ENCODE data around the gene SLC4A4. TPM values are rescaled to one million over a fixed set of nuclear protein-coding genes. Genes with fewer than 3 reads are reported as not detected.

Gene SLC4A4
- total and polyA plus RNA-seq, 2 of the 8 experiments (the other 6 are each of a cell fraction or from before 2014, with no cell fraction given) = 0.67 to 2.8 TPM

DNA sequence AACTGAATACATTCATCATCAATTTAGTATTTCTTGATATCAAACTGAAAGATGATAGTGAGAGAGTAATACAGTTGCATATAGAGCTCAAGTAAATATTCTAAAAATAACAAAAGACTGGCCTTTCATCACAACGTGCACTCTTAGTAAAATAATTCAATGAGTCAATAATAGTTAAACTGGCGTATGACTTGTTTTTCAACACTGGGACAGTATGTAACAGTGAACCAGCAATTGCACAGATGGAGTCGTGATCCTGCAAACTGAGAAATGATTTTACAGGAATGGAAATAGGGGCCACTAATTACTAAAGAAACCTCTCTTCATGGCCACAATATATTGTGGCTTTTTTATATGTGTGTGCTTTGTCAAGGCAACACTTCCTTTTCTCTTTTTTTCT is 137.4 kb downstream of the SLC4A4 start:
- Histone ChIP-seq H3K4me1 (replicated peaks in 1 of 4; ENCODE audit: control insufficient read depth in 3 of 4, insufficient read depth in 4 of 4, low read length in 3 of 4) (no peaks in the 10 kb centered on the region; a peak in 1 of 7 replicates), H4K8ac (ENCODE audit: extremely low read depth, insufficient read depth, low read length) (no peak overlapping the region), H3K9me3 (ENCODE audit: insufficient read depth in 2 of 2, low read depth in 1 of 2, low read length in 1 of 2) (no peaks in the 10 kb centered on the region), H4K20me1 (replicated peaks in 1 of 2; ENCODE audit: control insufficient read depth in 1 of 2, insufficient read depth in 2 of 2, low read length in 2 of 2) (no peaks in the 10 kb centered on the region), H3K27ac (ENCODE audit: low read depth, low read length) (no peak overlapping the region), H2AFZ (ENCODE audit: low read length) (no peak overlapping the region), H4K5ac (ENCODE audit: insufficient read length, low read depth, low read length) (no peak overlapping the region), H4K91ac (replicated peaks; ENCODE audit: insufficient read length, low read length) (no peak overlapping the region), H3K14ac (ENCODE audit: insufficient read length) (no peak overlapping the region), H2AK5ac (ENCODE audit: low read depth, low read length) (no peak overlapping the region), H2BK120ac (replicated peaks; ENCODE audit: low read depth, low read length) (no peak overlapping the region), H2BK15ac (ENCODE audit: low read length) (no peak overlapping the region), H3K79me1 (ENCODE audit: low read depth, low read length) (no peaks in the 10 kb centered on the region), H3K36me3 (ENCODE audit: control insufficient read depth in 2 of 4, insufficient read depth in 4 of 4, low read length in 3 of 4) (no peaks in the 10 kb centered on the region), H3K56ac (replicated peaks; ENCODE audit: insufficient read length, low read depth, low read length) (no peak overlapping the region), H3K4me2 (ENCODE audit: insufficient read depth in 1 of 2, low read depth in 2 of 2, low read length in 2 of 2) (no peak overlapping the region), H2BK12ac (ENCODE audit: low read depth, low read length) (no peak overlapping the region), H3K18ac (ENCODE audit: extremely low read depth, low read length) (no peak overlapping the region), H2BK20ac (ENCODE audit: low read length) (no peak overlapping the region), H2BK5ac (ENCODE audit: low read depth, low read length) (no peak overlapping the region), H3K4me3 (ENCODE audit: extremely low read depth in 1 of 4, insufficient read depth in 2 of 4, low read depth in 3 of 4, low read length in 4 of 4) (no peak overlapping the region), H3K9ac (replicated peaks in 1 of 4; ENCODE audit: extremely low read depth in 1 of 4, low read depth in 3 of 4, low read length in 3 of 4) (no peak overlapping the region), H3K4ac (replicated peaks; ENCODE audit: insufficient read length, low read depth, low read length) (no peak overlapping the region), H3K23me2 (ENCODE audit: low read depth, low read length) (no peaks in the 10 kb centered on the region), H3K27me3 (replicated peaks in 1 of 4; ENCODE audit: control insufficient read depth in 3 of 4, extremely low read depth in 1 of 4, insufficient read depth in 3 of 4, low read length in 3 of 4) (peaks cover 0 to 1% (median 0%) of the 10 kb centered on the region in 4 experiments; a peak in 1 of 7 replicates), H3K79me2 (ENCODE audit: control insufficient read depth in 1 of 2, insufficient read depth in 2 of 2, low read length in 2 of 2) (no peaks in the 10 kb centered on the region), H3K23ac (ENCODE audit: insufficient read length) (no peak overlapping the region)
- FAIRE-seq (no peak), DNase-seq (ENCODE audit: low read depth in 1 of 2, low spot score in 2 of 2) (no peak)
- ChIA-PET POLR2A (ENCODE audit: partially characterized antibody) (no interaction called here), CTCF (ENCODE audit: partially characterized antibody) (no interaction called here)
- 88% methylated on average over 3 of the region's 3 CpGs; no CpG with 5 or more reads in 1 of the 2 experiments for WGBS, 2 experiments (ENCODE audit: extremely low coverage in 1 of 2, insufficient coverage in 1 of 2, insufficient read length in 1 of 2, insufficient replicate concordance in 2 of 2, low coverage in 1 of 2, low lambda C conversion rate in 2 of 2, missing lambda C conversion rate in 1 of 2)
- TF ChIP-seq, protein P1, sequence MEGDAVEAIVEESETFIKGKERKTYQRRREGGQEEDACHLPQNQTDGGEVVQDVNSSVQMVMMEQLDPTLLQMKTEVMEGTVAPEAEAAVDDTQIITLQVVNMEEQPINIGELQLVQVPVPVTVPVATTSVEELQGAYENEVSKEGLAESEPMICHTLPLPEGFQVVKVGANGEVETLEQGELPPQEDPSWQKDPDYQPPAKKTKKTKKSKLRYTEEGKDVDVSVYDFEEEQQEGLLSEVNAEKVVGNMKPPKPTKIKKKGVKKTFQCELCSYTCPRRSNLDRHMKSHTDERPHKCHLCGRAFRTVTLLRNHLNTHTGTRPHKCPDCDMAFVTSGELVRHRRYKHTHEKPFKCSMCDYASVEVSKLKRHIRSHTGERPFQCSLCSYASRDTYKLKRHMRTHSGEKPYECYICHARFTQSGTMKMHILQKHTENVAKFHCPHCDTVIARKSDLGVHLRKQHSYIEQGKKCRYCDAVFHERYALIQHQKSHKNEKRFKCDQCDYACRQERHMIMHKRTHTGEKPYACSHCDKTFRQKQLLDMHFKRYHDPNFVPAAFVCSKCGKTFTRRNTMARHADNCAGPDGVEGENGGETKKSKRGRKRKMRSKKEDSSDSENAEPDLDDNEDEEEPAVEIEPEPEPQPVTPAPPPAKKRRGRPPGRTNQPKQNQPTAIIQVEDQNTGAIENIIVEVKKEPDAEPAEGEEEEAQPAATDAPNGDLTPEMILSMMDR (IDR thresholded peaks at IDR 0.05; ENCODE audit: control extremely low read depth in 1 of 3, insufficient read depth in 1 of 3, low read depth in 1 of 3, low read length in 3 of 3) = no peak
- TF ChIP-seq CTBP2 (IDR thresholded peaks at IDR 0.05; ENCODE audit: borderline replicate concordance, insufficient read depth, insufficient read length, low read length) (no peak), HDAC6 (IDR thresholded peaks at IDR 0.05; ENCODE audit: low read depth, low read length) (no peak), NANOG (IDR thresholded peaks at IDR 0.05; ENCODE audit: insufficient read depth, low read depth, low read length, poor library complexity, severe bottlenecking) (no peak), POLR2AphosphoS5 (IDR thresholded peaks at IDR 0.05; ENCODE audit: low read depth, low read length) (no peak), GTF2F1 (IDR thresholded peaks at IDR 0.05; ENCODE audit: borderline replicate concordance, low read depth, low read length) (no peak), JUND (IDR thresholded peaks at IDR 0.05; ENCODE audit: low read length) (no peak), CHD2 (IDR thresholded peaks at IDR 0.05; ENCODE audit: low read length) (no peak), RXRA (IDR thresholded peaks at IDR 0.05; ENCODE audit: insufficient read depth, low read depth, low read length) (no peak), BRCA1 (IDR thresholded peaks at IDR 0.05; ENCODE audit: low read depth, low read length) (no peak), BACH1 (IDR thresholded peaks at IDR 0.05; ENCODE audit: low read length) (no peak), SP2 (IDR thresholded peaks at IDR 0.05; ENCODE audit: low read length) (no peak), CBX5 (IDR thresholded peaks at IDR 0.05; ENCODE audit: low read depth, low read length) (no peak)

Data from H1 (cell line).